PFSK-1 (cell line): ENCODE measurements around the gene KIF26B.

ENCODE experiments used
- POLR2AphosphoS5 ChIP-seq: IDR thresholded peaks from 2 replicates; pipeline ENCODE4 v1.6.1; 2012; ENCODE audit warnings: low read depth, mild to moderate bottlenecking, control low read depth, low read length, moderate library complexity
- TF ChIP-seq, protein P1 (sequence below), 2 experiments: IDR thresholded peaks; 2 replicates each; pipeline versions ENCODE4 v1.6.1 to v1.8.0; 2011 to 2012; ENCODE audit warnings: low read depth in 2 of 2, low read length in 2 of 2, control low read depth in 1 of 2, inconsistent platforms in 1 of 2, mild to moderate bottlenecking in 1 of 2, moderate library complexity in 1 of 2; ENCODE audit not compliant: insufficient read depth in 1 of 2

GRCh38 chr1:245454051-245454450 is 299.3 kb downstream of the KIF26B start:
- TF ChIP-seq, protein P1, sequence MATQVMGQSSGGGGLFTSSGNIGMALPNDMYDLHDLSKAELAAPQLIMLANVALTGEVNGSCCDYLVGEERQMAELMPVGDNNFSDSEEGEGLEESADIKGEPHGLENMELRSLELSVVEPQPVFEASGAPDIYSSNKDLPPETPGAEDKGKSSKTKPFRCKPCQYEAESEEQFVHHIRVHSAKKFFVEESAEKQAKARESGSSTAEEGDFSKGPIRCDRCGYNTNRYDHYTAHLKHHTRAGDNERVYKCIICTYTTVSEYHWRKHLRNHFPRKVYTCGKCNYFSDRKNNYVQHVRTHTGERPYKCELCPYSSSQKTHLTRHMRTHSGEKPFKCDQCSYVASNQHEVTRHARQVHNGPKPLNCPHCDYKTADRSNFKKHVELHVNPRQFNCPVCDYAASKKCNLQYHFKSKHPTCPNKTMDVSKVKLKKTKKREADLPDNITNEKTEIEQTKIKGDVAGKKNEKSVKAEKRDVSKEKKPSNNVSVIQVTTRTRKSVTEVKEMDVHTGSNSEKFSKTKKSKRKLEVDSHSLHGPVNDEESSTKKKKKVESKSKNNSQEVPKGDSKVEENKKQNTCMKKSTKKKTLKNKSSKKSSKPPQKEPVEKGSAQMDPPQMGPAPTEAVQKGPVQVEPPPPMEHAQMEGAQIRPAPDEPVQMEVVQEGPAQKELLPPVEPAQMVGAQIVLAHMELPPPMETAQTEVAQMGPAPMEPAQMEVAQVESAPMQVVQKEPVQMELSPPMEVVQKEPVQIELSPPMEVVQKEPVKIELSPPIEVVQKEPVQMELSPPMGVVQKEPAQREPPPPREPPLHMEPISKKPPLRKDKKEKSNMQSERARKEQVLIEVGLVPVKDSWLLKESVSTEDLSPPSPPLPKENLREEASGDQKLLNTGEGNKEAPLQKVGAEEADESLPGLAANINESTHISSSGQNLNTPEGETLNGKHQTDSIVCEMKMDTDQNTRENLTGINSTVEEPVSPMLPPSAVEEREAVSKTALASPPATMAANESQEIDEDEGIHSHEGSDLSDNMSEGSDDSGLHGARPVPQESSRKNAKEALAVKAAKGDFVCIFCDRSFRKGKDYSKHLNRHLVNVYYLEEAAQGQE (IDR thresholded peaks at IDR 0.05; ENCODE audit: insufficient read depth in 1 of 2, low read depth in 2 of 2, low read length in 2 of 2): no peak
- TF ChIP-seq POLR2AphosphoS5: no peak
